Measurements from ENCODE around the gene CADM2. TPM values are rescaled to one million over a fixed set of nuclear protein-coding genes. Genes with fewer than 3 reads are reported as not detected.

The CADM2 gene
- total and polyA plus RNA-seq, 2 donors (not counting 3 experiments of a cell fraction or from before 2014, with no cell fraction given), result not detected

GRCh38 chr3:85288257-85288656 lies 329.5 kb downstream of the CADM2 start:
- no TSS peak for BruUV-seq (replicated peaks)
- Histone ChIP-seq H3K27ac (ENCODE audit: insufficient read depth, low read depth, low read length) (no peak overlapping the region), H3K4me3 (replicated peaks in 1 of 3; ENCODE audit: insufficient read depth in 1 of 3, low read depth in 1 of 3, low read length in 3 of 3) (no peak overlapping the region), H3K9me3 (replicated peaks; ENCODE audit: control insufficient read depth, insufficient read depth, low read length) (no peaks in the 10 kb centered on the region), H3K9me1 (replicated peaks; ENCODE audit: control insufficient read depth, extremely low read depth, insufficient read depth, low read length) (no peaks in the 10 kb centered on the region), H3K36me3 (ENCODE audit: control insufficient read depth in 2 of 2, extremely low read depth in 1 of 2, insufficient read depth in 2 of 2, low read length in 2 of 2) (no peaks in the 10 kb centered on the region), H3K27me3 (ENCODE audit: control insufficient read depth in 2 of 2, insufficient read depth in 2 of 2, low read length in 2 of 2) (no peaks in the 10 kb centered on the region), H4K20me1 (replicated peaks; ENCODE audit: control insufficient read depth, extremely low read depth, insufficient read depth, low read length) (no peaks in the 10 kb centered on the region), H3K9ac (replicated peaks; ENCODE audit: extremely low read depth, insufficient read depth, low read length) (no peak overlapping the region), H3K79me2 (ENCODE audit: control insufficient read depth, insufficient read depth, low read length) (no peaks in the 10 kb centered on the region), H3K4me2 (ENCODE audit: insufficient read depth, low read length) (no peak overlapping the region), H3K4me1 (ENCODE audit: control insufficient read depth, extremely low read depth, insufficient read depth, low read length) (no peaks in the 10 kb centered on the region), H2AFZ (ENCODE audit: low read depth, low read length) (no peak overlapping the region)
- CTCF ChIA-PET, result no interaction called here
- DNase-seq (ENCODE audit: low read depth, low spot score) (no peak), FAIRE-seq (no peak)
- POLR2A ChIA-PET, result no interaction called here
- TF ChIP-seq POLR2A (IDR thresholded peaks at IDR 0.05; ENCODE audit: low read depth, low read length) (no peak), CTCF (IDR thresholded peaks at IDR 0.05; ENCODE audit: extremely low read depth in 1 of 2, insufficient read depth in 1 of 2, low read depth in 1 of 2, low read length in 2 of 2) (no peak), FOS (IDR thresholded peaks at IDR 0.05; ENCODE audit: borderline replicate concordance, insufficient read depth, low read length) (no peak), GATA2 (IDR thresholded peaks at IDR 0.05; ENCODE audit: insufficient read depth, insufficient read length, low read depth, low read length) (no peak), JUN (IDR thresholded peaks at IDR 0.05; ENCODE audit: borderline replicate concordance, insufficient read depth, insufficient read length, low read depth) (no peak), MAX (IDR thresholded peaks at IDR 0.05; ENCODE audit: insufficient read depth, insufficient read length) (no peak)
- intact Hi-C loops (cut with micrococcal nuclease) (no loop called here), dilution Hi-C loops (cut with MboI; ENCODE audit: extremely low pct_ligation_motif_present, low sequenced_read_pairs) (no loop called here)

GRCh38 chr3:85297291-85297690 lies 338.5 kb downstream of the CADM2 start:
- ChIA-PET CTCF (no interaction called here), POLR2A (no interaction called here)
- no peak for TF ChIP-seq CTCF (IDR thresholded peaks at IDR 0.05; ENCODE audit: extremely low read depth in 1 of 2, insufficient read depth in 1 of 2, low read depth in 1 of 2, low read length in 2 of 2)
- FAIRE-seq, result no peak
- DNase-seq (ENCODE audit: low read depth, low spot score), result no peak
- Histone ChIP-seq H3K36me3 (ENCODE audit: control insufficient read depth in 2 of 2, extremely low read depth in 1 of 2, insufficient read depth in 2 of 2, low read length in 2 of 2) (no peaks in the 10 kb centered on the region), H3K9ac (replicated peaks; ENCODE audit: extremely low read depth, insufficient read depth, low read length) (no peak overlapping the region), H3K27me3 (ENCODE audit: control insufficient read depth in 2 of 2, insufficient read depth in 2 of 2, low read length in 2 of 2) (no peaks in the 10 kb centered on the region), H3K79me2 (ENCODE audit: control insufficient read depth, insufficient read depth, low read length) (no peaks in the 10 kb centered on the region), H3K9me1 (replicated peaks; ENCODE audit: control insufficient read depth, extremely low read depth, insufficient read depth, low read length) (no peaks in the 10 kb centered on the region), H4K20me1 (replicated peaks; ENCODE audit: control insufficient read depth, extremely low read depth, insufficient read depth, low read length) (no peaks in the 10 kb centered on the region), H3K4me2 (ENCODE audit: insufficient read depth, low read length) (no peak overlapping the region), H3K27ac (ENCODE audit: insufficient read depth, low read depth, low read length) (no peak overlapping the region), H3K4me1 (ENCODE audit: control insufficient read depth, extremely low read depth, insufficient read depth, low read length) (no peaks in the 10 kb centered on the region), H3K9me3 (replicated peaks; ENCODE audit: control insufficient read depth, insufficient read depth, low read length) (no peaks in the 10 kb centered on the region), H3K4me3 (replicated peaks in 1 of 3; ENCODE audit: insufficient read depth in 1 of 3, low read depth in 1 of 3, low read length in 3 of 3) (no peak overlapping the region), H2AFZ (ENCODE audit: low read depth, low read length) (no peak overlapping the region)
- intact Hi-C loops (cut with micrococcal nuclease), result no loop called here
- BruUV-seq (replicated peaks), result no TSS peak
- dilution Hi-C loops (cut with MboI; ENCODE audit: extremely low pct_ligation_motif_present, low sequenced_read_pairs), result no loop called here
